Cardiac fibroblast (primary cell): Measurements from ENCODE around the gene TTLL7.
A peak's percentile ranks its signal among the peaks of the same experiment; 100 is the strongest.

ENCODE experiments used
- DNase-seq, 2 donors: peaks; one replicate each; pipeline versions ENCODE4 v3.0.0 to v3.0.0-alpha.2; 2010; ENCODE audit warnings: low read depth in 2 of 2
- H3K4me3 ChIP-seq, 2 donors: replicated peaks in 1 of 2; 1 replicate in 1 of 2; 2 replicates in 1 of 2; pipeline ENCODE4 v1.5.1; 2011; ENCODE audit warnings: low read depth in 2 of 2, low read length in 2 of 2, mild to moderate bottlenecking in 2 of 2, moderate library complexity in 1 of 2
- CTCF ChIP-seq: IDR thresholded peaks from one replicate; pipeline ENCODE4 v1.5.1; 2011; ENCODE audit warnings: low read depth, mild to moderate bottlenecking, low read length, inconsistent platforms

The TTLL7 gene

GRCh38 chr1:83912876-83913275 is 86.1 kb downstream of the TTLL7 start:
- no peak for TF ChIP-seq CTCF
- no peak overlapping the region for H3K4me3 ChIP-seq
- no peak for DNase-seq

GRCh38 chr1:83910461-83910860 is 88.5 kb downstream of the TTLL7 start:
- peak; percentile 63 to 67 for DNase-seq
- no peak overlapping the region for H3K4me3 ChIP-seq
- no peak for TF ChIP-seq CTCF

GRCh38 chr1:83909687-83910086 is 89.2 kb downstream of the TTLL7 start:
- DNase-seq = peak in 1 of 2 donors; percentile 44
- no peak for TF ChIP-seq CTCF
- no peak overlapping the region for H3K4me3 ChIP-seq

GRCh38 chr1:83905315-83905907 is 93.5 kb downstream of the TTLL7 start:
- TF ChIP-seq CTCF = peak; percentile 61
- peak; percentile 48 to 54 for DNase-seq
- no peak overlapping the region for H3K4me3 ChIP-seq

GRCh38 chr1:83901547-83902155 is 97.3 kb downstream of the TTLL7 start:
- no peak overlapping the region for H3K4me3 ChIP-seq
- TF ChIP-seq CTCF = no peak
- DNase-seq = peak; percentile 58 to 90

- H3K4me3 ChIP-seq = no peak overlapping the region
- DNase-seq = peak; percentile 41 to 69
- no peak for TF ChIP-seq CTCF
Measured at GRCh38 chr1:83900524-83900923, 98.4 kb downstream of the TTLL7 start.

- DNase-seq = no peak
- TF ChIP-seq CTCF = no peak
- no peak overlapping the region for H3K4me3 ChIP-seq
Measured at GRCh38 chr1:83897516-83897915, 101.4 kb downstream of the TTLL7 start.
